ENCODE data around the gene YWHAG.

- TF ChIP-seq CTCF (optimal IDR thresholded peaks at IDR 0.05 in 1 of 3, IDR thresholded peaks at IDR 0.05 in 1 of 3, conservative IDR thresholded peaks at IDR 0.05 in 1 of 3; ENCODE audit: extremely low read depth in 1 of 3, insufficient read depth in 2 of 3, low read length in 3 of 3), result no peak
- no peak for TF ChIP-seq EZH2 (IDR thresholded peaks at IDR 0.05; ENCODE audit: low read length)
Observed at GRCh38 chr7:76325811-76326210, 33.0 kb downstream of the YWHAG start.

Data from keratinocyte (primary cell).